NCI-H774 (cell line): ENCODE measurements around the gene HRCT1.
A peak's percentile ranks its signal among the peaks of the same experiment; 100 is the strongest.
"Not testable (repeated sequence)": the region's sequence is repeated elsewhere in the genome, so short reads cannot be mapped to it uniquely, and the experiment has no call there.

Experiments
- DNase-seq: peaks from one replicate; lab custom pipeline; 2025; lab: John Stamatoyannopoulos, UW

HRCT1 gene

DNA sequence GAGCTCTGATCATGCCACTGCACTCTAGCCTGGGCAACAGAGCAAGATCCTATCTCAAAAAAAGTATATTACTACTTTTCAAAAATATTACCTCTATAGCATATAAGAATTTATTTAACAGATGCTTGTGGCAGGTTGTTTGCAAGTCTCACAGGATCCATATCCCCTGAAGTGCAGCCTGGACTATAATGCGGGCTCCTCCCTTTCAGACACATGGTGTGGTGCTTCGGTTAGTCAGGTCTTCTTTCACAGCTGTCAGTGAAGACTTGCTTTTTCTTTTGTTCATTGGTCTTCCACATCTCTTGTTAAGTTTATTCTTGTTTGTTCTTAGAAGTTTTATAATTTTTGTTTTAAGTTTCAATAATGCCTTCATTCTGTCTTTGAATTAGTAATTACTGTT, 9.4 kb upstream of the HRCT1 start:
- DNase-seq: no peak

DNA sequence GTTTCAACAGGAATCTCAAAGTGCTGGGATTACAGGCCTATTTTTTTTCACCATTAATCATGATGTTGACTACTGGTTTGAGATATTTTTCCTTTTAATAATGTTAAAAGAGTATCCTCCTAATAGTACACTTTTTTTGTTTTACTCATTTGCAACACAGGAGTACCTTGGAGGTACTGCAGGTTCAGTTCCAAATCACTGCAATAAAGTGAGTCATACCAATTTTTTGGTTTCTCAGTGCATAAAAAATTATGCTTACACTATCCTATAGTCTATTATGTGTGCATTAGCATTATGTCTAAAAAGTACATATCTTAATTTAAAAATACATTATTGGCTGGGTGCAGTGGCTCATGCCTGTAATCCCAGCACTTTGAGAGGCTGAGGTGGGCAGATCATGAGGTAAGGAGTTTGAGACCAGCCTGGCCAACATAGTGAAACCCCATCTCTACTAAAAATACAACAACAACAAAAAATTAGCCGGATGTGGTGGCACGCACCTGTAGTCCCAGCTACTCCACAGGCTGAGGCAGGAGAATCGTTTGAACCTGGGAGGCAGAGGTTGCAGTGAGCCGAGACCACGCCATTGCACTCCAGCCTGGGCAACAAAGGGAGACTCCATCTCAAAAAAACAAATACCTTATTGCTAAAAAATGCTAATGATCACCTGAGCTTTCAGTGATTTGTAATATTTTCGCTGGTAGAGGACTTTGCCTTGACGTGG, 8.5 kb upstream of the HRCT1 start:
- DNase-seq: not testable (repeated sequence)

- no peak for DNase-seq
These were observed 7.7 kb upstream of the HRCT1 start for GRCh38 chr9:35898337-35898736.

- no peak for DNase-seq
These were observed 7.0 kb upstream of the HRCT1 start for GRCh38 chr9:35899021-35899420.

GRCh38 chr9:35903049-35903448, 3.0 kb upstream of the HRCT1 start:
- DNase-seq: peak; percentile 71

- no peak for DNase-seq
These were observed 1.7 kb upstream of the HRCT1 start for GRCh38 chr9:35904338-35904737.

- no peak for DNase-seq
These were observed 786 bp upstream of the HRCT1 start for GRCh38 chr9:35905051-35905781.

DNA sequence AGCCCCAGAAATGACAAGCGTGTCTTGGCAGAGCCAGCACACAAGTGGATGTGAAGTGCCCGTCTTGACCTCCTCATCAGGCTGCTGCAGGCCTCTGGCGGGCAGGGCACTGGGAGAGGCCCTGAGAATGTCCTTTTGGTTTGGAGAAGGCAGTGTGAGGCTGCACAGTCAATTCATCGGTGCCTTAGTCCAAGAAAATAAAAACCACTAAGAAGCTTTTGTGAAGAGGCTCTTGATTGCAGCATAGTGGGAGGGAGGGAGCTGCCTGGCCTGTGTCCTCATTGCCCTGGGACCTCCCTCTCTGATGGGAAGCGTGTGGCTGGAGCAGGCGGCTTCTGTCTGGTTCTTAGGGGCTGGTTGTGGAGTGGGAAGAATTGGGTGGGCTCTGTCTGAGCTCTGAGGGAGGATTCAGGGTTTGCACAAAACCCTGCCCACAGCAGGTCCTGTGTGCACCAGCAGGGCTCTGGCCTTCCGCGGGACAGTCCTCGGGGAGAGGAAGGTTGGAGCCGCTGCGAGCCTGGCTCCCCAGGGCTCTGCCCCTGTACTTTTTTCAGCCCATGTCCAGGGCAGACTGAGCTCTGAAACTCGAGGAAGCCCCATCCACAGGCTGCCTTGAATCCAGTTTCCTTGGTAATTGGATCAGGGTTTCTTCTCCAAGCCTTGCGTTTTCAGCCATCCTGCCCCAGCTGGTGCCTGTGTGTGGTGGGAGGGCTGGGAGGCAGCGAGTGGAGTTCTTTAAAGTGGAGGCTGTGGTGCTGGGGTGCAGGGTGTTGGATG, 1.1 kb downstream of the HRCT1 start:
- DNase-seq: no peak

- DNase-seq: peak; percentile 4
These were observed 1.9 kb downstream of the HRCT1 start for GRCh38 chr9:35907711-35908503.

DNA sequence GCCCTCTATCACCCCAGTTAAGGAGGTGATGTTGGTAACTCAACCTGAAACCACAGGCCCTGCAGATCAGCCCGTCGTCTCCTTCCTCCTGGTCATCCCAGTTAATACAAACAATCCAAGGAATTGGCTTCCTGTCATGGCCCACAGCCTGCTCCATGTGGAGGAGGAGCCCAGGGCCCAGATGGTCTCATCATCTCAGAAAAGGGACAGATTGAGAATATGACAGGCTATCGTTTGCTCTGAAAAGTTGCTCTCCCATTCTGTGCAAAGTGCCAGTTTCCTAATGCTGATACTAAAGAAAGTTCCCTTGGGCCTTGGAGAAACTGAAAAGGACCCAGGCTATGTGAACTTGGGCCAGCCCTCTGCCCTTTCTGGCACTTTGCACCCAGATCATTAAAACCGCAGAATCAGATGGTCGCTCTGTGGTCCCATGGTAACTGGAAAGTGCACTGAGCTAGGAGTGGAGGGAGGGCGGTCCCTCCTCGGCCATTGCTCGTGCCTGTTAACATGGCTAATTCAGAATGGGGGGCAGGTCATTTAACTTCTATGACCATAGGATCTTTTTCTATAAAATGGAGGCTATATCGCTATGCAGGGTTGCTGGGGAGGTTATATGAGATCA, 2.6 kb downstream of the HRCT1 start:
- no peak for DNase-seq

DNA sequence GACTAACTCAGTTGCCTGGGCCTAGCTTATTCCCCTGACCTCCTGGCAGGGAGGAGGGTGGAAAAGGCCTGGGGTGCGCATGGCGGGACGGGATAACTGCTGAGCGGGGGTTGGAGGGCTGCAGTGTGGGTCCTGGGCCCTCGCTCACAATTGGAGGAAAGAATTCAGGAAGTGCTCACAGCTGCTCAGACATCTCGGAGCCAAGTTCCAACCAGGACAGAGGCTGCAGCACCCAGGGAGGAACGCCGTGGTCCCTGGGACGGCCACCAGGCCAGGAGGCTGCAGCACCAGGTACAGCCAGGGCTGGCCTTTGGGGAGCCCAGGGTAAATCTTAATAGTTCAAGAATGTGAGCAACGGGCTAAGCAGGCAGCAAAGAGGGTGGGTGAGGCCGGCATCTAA, 3.3 kb downstream of the HRCT1 start, which contains the start of gene SPAAR:
Gene SPAAR, plus strand, starts transcription at position 217 of the 400 bp plus-strand sequence. CDS start 974 bp downstream, outside the sequence.
- DNase-seq: no peak

DNA sequence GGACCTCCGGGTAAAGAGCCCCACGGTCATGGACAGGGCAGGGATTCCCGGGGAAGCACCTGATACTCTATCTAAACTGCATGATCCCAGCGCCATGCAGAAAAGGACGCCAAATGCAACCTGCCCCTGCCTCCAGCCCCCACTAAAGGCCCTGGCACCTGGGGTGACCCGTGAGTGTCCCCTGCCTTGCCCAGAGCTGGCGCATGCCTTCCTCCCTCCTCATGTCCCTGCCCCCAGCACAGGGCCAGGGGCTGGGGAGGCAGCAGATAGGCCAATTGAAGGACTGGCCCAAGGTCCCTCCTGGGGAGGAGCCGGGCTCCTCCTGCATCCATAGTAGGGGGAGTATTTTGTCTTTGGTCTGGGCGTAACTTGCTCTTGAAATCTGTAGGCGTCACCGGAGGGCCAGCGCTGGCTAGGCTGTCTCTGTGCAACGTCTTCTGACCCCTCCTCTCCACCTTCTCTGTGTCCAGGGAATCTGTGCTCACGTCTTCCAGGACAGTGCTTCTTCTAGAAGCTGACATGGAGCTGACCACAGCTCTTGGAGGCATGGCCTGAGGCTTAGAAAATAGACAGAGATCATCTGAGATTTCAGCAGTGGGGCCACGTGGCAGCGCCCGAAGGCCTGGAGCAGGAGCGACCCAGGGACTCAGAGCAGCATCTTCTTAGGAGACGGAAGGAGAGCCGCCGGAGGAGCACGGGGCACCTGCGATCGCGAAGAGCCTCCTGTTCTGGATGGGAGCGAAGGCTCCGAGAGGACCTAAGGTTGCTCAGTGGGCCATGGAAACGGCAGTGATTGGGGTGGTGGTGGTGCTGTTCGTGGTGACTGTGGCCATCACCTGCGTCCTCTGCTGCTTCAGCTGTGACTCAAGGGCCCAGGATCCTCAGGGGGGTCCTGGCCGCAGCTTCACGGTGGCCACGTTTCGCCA, 3.9 kb downstream of the HRCT1 start:
- DNase-seq: no peak

GRCh38 chr9:35910613-35911359, 4.8 kb downstream of the HRCT1 start:
- DNase-seq: no peak

DNA sequence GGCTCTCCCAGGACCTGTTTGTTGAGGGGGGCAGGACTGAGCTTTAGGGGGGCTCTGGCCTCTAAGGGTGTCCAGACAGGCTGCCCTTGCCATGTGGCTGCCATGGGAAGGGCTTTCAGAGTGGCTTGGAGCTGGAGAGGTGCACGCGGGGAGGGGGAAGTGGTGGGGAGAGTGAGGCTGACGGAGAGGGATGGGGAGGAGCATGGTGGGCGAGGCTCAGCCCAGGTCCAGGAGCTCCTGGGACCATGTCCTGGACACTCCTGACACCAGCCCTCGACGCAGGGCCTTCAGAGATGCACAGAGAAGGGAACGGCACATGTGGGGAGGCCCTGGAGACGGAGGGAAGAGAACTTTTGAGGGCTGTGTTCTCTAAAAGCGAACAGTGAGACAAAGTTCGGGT, 5.7 kb downstream of the HRCT1 start:
- no peak for DNase-seq

GRCh38 chr9:35912791-35913400, 6.9 kb downstream of the HRCT1 start:
- DNase-seq: no peak

DNA sequence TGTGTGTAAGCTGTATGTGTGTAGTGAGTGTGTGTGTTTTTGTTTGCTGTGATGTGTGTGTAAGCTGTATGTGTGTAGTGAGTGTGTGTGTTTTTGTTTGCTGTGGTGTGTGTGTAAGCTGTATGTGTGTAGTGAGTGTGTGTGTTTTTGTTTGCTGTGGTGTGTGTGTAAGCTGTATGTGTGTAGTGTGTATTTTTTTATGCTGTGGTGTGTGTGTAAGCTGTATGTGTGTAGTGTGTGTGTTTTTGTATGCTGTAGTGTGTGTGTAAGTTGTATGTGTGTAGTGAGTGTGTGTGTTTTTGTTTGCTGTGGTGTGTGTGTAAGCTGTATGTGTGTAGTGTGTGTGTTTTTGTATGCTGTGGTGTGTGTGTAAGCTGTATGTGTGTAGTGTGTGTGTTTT, 7.4 kb downstream of the HRCT1 start:
- not testable (repeated sequence) for DNase-seq

GRCh38 chr9:35914301-35914807, 8.4 kb downstream of the HRCT1 start:
- no peak for DNase-seq

- no peak for DNase-seq
These were observed 9.8 kb downstream of the HRCT1 start for GRCh38 chr9:35915681-35916294.
